Activated CD8-positive, alpha-beta T cell treated with anti-CD3 and anti-CD28 coated beads for 36 hours (primary cell): ENCODE data around the gene ICAM4. TPM values are rescaled to one million over a fixed set of nuclear protein-coding genes. Genes with fewer than 3 reads are reported as not detected.
"Not testable (repeated sequence)": the region's sequence is repeated elsewhere in the genome, so short reads cannot be mapped to it uniquely, and the experiment has no call there.

Source experiments
- ATAC-seq: fragments of 200-7000 bp; cut with Tn5 transposase; one replicate; pipeline ENCODE4 v1.10.0; 2021; ENCODE audit warnings: mild to moderate bottlenecking, moderate library complexity
- CTCF ChIA-PET: fragments of 350-600 bp; sonication (Branson Sonifier 250); formaldehyde crosslinking; loops from one replicate; lab custom pipeline; 2021; ENCODE audit warnings: antibody characterized with exemption; lab: Charles Lee
- POLR2A ChIA-PET: fragments of 350-600 bp; sonication (Branson Sonifier 250); formaldehyde crosslinking; loops from one replicate; lab custom pipeline; 2021; ENCODE audit warnings: antibody characterized with exemption; lab: Charles Lee
- DNase-seq: peaks from one replicate; pipeline ENCODE4 v3.0.0-alpha.2; 2020
- H3K27ac Mint-ChIP-seq: one replicate; pipeline ENCODE4 v1.8.0; 2021; ENCODE audit warnings: mild to moderate bottlenecking, mixed read lengths
- H3K27me3 Mint-ChIP-seq: one replicate; pipeline ENCODE4 v1.8.0; 2021; ENCODE audit warnings: mixed read lengths
- H3K36me3 Mint-ChIP-seq: one replicate; pipeline ENCODE4 v1.8.0; 2021; ENCODE audit warnings: low read depth, mixed read lengths
- H3K4me1 Mint-ChIP-seq: one replicate; pipeline ENCODE4 v1.8.0; 2021; ENCODE audit warnings: low read depth, mixed read lengths
- H3K4me3 Mint-ChIP-seq: one replicate; pipeline ENCODE4 v1.8.0; 2021; ENCODE audit warnings: mild to moderate bottlenecking, moderate library complexity, mixed read lengths
- H3K9me3 Mint-ChIP-seq: one replicate; pipeline ENCODE4 v1.8.0; 2021; ENCODE audit warnings: mixed read lengths
- intact Hi-C: fragments of 100-400 bp; cut with micrococcal nuclease; formaldehyde crosslinking; loops from one replicate; pipeline ENCODE4 v1.10.0; 2022
- total RNA-seq, 2 experiments: library from RNA; stranded (reverse); gene quantifications; one replicate each; pipeline ENCODE4 v1.2.3, GENCODE V29; 2021
- TF ChIP-seq, protein P1 (sequence below): fragments of 200-600 bp; IDR thresholded peaks from one replicate; pipeline ENCODE4 v1.8.0; 2022; ENCODE audit warnings: antibody characterized with exemption, mild to moderate bottlenecking

ICAM4 gene
- total RNA-seq, 2 experiments from 2014 or later = 0.36 to 0.54 TPM

DNA sequence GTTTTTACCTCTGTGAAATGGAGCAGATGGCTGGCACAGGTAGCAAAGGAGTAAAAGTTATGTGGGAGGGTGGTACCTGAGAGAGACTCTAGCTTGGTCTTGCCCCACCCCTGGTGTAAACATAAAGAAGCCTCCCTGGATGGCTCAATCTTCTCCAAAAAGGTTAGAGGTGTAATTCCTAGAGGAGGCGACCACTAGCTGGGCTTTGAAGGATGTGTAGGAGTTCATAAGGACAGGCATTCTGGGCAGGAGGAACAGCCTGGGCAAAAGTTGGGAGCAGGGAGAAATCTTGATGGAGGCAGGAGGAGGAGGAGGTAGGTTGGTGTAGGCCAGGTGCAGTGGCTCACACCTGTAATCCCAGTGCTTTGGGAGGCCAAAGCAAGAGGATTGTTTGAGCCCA lies 7.8 kb upstream of the ICAM4 start:
- Mint-ChIP-seq H3K27ac (no peak overlapping the region), H3K4me3 (no peak overlapping the region), H3K4me1 (peaks cover 22% of the 10 kb centered on the region), H3K27me3 (no peaks in the 10 kb centered on the region), H3K36me3 (peaks cover 51% of the 10 kb centered on the region), H3K9me3 (no peaks in the 10 kb centered on the region)
- ChIA-PET CTCF (interaction anchor here (0.8 to 4.4 kb wide), 2 partner anchors 9 to 110 kb away, joined by 4 to 24 read pairs; no protein-coding TSS in a partner anchor), POLR2A (interaction anchor here (2.5 to 3.0 kb wide), 2 partner anchors 8 to 10 kb away, joined by 22 to 23 read pairs; partner anchors contain the start of genes ICAM1, ICAM4 and ICAM5)
- intact Hi-C loops = no loop called here
- no peak for DNase-seq
- TF ChIP-seq, protein P1, sequence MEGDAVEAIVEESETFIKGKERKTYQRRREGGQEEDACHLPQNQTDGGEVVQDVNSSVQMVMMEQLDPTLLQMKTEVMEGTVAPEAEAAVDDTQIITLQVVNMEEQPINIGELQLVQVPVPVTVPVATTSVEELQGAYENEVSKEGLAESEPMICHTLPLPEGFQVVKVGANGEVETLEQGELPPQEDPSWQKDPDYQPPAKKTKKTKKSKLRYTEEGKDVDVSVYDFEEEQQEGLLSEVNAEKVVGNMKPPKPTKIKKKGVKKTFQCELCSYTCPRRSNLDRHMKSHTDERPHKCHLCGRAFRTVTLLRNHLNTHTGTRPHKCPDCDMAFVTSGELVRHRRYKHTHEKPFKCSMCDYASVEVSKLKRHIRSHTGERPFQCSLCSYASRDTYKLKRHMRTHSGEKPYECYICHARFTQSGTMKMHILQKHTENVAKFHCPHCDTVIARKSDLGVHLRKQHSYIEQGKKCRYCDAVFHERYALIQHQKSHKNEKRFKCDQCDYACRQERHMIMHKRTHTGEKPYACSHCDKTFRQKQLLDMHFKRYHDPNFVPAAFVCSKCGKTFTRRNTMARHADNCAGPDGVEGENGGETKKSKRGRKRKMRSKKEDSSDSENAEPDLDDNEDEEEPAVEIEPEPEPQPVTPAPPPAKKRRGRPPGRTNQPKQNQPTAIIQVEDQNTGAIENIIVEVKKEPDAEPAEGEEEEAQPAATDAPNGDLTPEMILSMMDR = no peak
- no peak for ATAC-seq

DNA sequence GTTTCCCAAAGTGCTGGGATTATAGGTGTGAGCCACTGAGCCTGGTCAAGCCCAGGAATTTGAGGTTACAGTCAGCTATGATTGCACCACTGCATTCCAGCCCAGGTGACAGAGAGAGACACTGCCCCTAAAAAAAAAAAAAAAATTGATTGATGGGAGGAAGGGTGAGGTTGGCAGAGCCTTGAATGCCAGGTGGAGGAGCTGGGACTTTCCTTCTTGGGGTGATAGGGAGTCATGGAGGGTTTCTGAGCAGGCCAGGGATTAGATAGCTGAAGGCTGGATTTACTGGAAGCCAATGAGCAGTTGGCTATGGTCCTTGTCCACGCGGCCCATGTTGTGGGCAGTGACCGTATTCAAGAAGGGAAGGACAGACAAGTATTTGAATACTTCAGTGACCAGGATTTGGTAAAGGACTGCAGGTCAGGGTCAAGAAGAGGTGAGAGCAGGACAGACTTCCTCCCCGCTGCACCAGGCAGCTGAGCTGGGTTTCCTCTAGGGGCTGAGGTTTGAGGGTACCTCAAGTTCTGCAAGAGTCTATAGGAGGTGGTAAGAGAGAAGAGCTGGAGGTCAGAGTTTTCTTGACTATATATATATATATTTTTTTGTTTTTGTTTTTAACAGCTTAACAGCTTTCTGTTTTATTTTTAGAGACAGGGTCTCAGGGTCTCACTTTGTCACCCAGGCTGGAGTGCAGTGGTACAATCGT lies 6.9 kb upstream of the ICAM4 start:
- ChIA-PET CTCF (interaction anchor here (1.2 to 4.4 kb wide), 3 partner anchors 10 to 109 kb away, joined by 4 to 24 read pairs (median 21); partner anchors contain the start of gene ICAM1), POLR2A (interaction anchor here (0.7 to 3.0 kb wide), 6 partner anchors 9 to 109 kb away, joined by 3 to 23 read pairs (median 4); partner anchors contain the start of genes ICAM1, ICAM4 and ICAM5)
- no peaks in the 10 kb centered on the region for H3K27me3 Mint-ChIP-seq
- H3K27ac Mint-ChIP-seq = peak overlapping the region; percentile 34
- ATAC-seq (no peak), DNase-seq (no peak)
- intact Hi-C loops = no loop called here
- H3K4me3 Mint-ChIP-seq = no peak overlapping the region
- TF ChIP-seq, protein P1 = no peak
- peaks cover 52% of the 10 kb centered on the region for H3K36me3 Mint-ChIP-seq
- peaks cover 16% of the 10 kb centered on the region for H3K4me1 Mint-ChIP-seq
- no peaks in the 10 kb centered on the region for H3K9me3 Mint-ChIP-seq

DNA sequence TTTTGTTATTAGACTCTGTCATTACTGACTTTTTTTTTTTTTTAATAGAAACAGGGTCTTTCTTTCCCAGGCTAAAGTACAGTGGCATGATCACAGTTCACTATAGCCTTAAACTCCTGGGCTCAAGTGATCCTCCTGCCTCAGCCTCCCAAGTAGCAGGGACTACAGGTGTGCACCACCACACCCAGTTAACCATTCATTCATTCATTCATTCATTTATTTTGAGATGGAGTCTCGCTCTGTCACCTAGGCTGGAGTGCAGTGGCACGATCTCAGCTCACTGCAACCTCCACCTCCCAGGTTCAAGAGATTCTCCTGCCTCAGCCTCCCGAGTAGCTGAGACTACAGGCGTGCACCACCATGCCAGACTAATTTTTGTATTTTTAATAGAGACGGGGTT lies 4.7 kb upstream of the ICAM4 start:
- ATAC-seq, H3K4me3 Mint-ChIP-seq, H3K27me3 Mint-ChIP-seq, DNase-seq, intact Hi-C loops, H3K9me3 Mint-ChIP-seq, H3K27ac Mint-ChIP-seq: not testable (repeated sequence)
- Mint-ChIP-seq H3K4me1 (peaks cover 35% of the 10 kb centered on the region), H3K36me3 (peaks cover 61% of the 10 kb centered on the region)
- POLR2A ChIA-PET = interaction anchor here (1.2 kb wide), 1 partner anchor 11 kb away, joined by 4 read pairs; the partner anchor contains the start of gene ICAM1
- CTCF ChIA-PET = interaction anchor here (2.9 kb wide), 1 partner anchor 12 kb away, joined by 21 read pairs; the partner anchor contains the start of gene ICAM1

DNA sequence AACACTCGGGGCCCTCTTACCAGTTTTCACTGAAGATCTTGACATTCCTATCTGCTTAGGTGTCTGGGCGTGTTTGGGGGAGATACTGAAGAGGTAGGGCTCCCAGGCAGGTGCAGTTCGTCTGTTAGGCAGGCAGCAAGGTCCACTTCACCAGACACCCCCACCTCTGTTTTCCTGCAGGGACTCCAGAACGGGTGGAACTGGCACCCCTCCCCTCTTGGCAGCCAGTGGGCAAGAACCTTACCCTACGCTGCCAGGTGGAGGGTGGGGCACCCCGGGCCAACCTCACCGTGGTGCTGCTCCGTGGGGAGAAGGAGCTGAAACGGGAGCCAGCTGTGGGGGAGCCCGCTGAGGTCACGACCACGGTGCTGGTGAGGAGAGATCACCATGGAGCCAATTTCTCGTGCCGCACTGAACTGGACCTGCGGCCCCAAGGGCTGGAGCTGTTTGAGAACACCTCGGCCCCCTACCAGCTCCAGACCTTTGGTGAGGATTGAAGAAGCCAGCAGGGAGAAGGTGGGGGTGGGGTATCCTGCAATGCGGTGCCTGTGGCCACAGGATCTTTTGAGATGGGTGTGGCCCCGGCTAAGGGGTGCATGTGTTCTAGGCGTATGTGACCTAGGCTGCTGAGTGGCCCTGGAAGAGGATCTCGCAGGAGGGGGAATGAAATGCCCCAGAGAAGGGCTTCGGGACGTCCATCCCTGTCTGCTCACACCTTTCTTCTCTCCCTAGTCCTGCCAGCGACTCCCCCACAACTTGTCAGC lies 3.3 kb upstream of the ICAM4 start:
- Mint-ChIP-seq H3K9me3 (no peaks in the 10 kb centered on the region), H3K4me3 (no peak overlapping the region), H3K27me3 (peaks cover 9% of the 10 kb centered on the region), H3K27ac (no peak overlapping the region), H3K36me3 (peaks cover 52% of the 10 kb centered on the region), H3K4me1 (peaks cover 44% of the 10 kb centered on the region)
- TF ChIP-seq, protein P1 = no peak
- ChIA-PET POLR2A (interaction anchor here (0.6 to 1.2 kb wide), 3 partner anchors 9 to 132 kb away, joined by 3 to 4 read pairs (median 3); no protein-coding TSS in a partner anchor), CTCF (no interaction called here)
- DNase-seq = no peak
- intact Hi-C loops = no loop called here
- no peak for ATAC-seq
